ENCODE data around the gene MCOLN2.
A peak's percentile ranks its signal among the peaks of the same experiment; 100 is the strongest.

MCOLN2 gene

DNA sequence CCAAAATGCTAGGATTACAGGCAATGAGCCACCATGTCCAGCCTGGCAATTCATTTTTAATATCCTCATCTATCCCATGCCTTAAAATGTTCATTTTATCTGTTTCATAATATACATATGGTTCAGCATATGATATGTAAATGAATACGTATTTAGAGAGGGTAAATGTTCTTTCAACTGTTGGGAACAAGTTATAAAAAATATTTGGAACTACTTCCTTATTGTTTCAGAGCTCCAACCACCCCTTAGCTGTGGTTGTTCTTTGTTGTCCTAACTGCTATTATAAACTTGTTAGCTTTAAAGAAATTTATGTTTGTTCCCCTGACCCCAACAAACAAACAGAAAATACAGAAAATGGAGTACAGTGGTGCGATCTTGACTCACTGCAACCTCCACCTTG lies 14.5 kb downstream of the MCOLN2 start:
- DNase-seq, result no peak

DNA sequence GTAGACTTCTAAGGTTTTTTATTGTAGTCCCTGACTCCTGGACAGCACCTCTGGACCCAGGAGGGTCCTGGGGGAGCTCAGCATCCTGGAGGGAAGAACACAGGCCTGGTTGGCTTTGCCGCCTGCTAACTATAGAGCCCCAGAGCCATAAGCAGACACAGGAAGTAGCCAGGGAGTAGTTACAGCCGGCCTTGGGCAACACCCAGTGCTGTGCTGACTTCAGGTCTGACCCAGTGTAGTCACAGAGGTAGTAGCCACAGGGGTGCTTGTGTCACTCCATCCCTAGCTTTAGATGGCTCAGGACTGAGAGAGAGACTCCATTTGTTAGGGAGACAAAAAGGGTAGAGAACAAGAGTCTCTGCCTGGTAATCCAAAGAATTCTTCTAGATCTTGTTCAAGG lies 21.9 kb downstream of the MCOLN2 start:
- no peak for DNase-seq

DNA sequence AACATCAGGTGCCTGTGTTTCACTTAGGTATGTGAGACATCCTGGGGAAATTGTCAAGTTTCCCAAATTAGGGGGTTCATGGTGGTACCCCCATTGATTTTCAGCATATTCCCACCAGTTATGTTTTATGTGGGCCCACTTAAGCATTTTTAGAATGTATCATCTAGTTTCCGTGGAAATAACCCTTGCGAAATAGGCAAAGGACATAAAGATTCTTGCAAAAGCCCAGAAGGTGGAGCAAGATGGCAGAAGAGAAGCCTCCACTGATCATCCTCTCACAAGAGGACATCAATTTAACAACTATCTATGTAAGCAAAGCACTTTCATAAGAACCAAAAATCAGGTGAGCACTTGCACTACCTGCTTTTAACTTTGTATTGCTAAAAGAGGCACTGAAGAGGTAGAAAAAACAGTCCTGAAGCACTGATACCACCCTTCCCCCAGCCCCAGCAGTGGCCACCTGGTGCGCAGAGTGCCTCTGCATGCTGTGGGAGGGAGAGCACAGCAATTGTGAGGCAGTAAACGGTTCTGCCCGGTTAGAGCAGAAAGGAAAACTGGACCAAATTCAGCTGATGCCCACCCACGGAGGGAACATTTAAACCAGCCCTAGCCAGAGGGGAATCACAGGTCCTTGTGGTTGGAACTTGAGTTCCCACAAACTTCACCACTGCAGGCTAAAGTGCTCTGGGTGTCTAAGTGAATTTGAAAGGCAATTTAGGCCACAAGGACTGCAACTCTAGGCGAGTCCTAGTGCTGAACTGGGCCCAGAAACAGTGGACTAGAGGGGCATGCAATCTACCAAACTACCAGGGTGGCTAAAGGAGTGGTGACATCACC lies 23.2 kb downstream of the MCOLN2 start:
- no peak for DNase-seq

DNA sequence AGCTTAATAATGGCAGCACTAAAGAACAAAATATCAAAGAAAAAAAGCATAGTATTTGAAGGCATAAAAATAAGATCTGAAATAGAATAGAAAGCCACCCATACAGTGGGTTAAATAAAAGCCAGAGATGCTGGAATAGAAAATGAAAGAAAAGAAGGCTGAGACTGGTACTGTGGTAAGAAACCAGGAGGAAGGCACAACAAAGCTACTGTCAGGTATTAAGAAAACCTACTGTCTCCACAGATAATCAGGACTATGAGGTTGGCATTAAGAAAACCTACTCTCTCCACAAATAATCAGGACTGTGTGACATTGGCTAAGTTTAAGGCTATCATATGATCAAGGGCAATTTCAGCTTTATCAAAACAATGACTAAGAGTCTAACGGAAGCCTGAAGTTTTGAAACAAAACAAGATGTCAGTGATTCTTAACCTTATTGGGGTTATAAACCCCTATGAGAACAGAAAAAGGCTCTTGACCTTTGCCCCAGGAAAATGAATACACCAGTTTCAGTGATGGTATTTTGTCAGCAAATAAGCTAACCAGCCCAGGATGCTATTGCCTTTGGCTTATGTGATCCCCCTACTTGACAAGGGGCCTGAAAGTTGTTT lies 24.4 kb downstream of the MCOLN2 start:
- DNase-seq, result no peak

DNA sequence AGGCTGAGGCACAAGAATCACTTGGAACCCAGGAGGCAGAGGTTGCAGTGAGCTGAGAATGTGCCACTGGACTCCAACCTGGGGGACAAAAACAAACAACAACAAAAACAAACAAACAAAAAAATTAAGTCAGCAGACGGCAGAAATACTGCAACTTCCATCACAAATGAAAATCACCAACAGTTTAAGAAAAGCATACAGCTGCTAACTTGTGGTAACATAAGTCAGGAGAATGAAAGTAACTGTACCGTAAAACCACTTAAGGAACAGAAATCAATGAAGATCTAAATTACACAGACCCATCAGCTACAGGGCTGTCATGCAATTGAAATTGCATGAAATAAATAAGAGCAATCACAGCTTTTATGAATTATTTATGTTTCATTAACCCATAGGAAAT lies 25.0 kb downstream of the MCOLN2 start:
- DNase-seq, result no peak

DNA sequence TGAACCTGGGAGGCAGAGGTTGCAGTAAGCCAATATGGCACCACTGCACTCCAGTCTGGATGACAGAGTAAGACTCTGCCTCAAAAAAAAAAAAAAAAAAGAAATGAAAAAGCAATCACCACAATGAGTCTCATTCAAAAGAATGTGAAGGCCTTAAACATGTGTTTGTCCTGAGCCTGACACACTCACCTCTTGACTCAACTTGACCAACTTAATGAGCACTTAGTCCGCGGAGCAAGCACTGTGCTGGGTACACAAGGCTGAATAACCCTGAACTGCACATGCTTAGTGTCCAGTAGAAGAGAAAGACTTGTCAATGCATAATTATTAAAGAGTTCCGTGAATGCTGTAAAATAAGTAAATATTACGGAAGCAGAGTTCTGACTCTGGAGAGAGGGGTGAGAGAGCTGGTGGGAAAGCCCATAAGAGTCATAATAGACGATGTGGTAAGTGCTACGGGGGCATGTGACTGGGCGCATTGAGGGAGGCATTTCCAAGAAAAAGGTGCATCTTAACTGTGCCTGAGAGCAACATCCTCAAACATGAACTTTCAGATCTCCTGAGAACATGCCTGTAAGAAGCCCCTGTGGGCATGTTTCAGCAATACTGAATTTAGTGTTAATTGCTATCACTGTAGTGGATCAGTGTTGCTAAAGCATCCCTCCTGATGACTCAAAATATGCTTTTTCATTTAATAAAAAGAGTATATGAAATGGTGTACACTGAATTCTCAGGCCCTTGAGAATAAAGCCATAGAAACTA lies 27.2 kb downstream of the MCOLN2 start:
- DNase-seq, result no peak

DNA sequence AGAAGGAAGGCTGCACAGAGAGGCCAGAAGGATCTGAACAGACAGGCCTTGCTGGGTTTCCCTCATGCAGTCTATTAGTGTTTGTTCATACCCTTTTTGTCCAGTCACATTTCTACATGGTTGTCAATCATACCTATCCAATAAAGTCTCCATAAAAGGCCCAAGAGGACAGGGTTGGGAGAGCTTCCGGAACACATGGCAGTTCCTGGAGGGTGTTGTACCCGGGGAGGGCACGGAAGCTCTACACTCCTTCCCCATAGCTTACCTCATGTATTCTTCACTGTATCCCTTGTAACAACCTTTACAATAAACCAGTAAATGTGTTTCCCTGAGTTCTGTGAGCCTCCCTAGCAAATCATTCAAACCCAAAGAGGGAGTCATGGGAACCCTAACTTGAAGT lies 28.0 kb downstream of the MCOLN2 start:
- no peak for DNase-seq

DNA sequence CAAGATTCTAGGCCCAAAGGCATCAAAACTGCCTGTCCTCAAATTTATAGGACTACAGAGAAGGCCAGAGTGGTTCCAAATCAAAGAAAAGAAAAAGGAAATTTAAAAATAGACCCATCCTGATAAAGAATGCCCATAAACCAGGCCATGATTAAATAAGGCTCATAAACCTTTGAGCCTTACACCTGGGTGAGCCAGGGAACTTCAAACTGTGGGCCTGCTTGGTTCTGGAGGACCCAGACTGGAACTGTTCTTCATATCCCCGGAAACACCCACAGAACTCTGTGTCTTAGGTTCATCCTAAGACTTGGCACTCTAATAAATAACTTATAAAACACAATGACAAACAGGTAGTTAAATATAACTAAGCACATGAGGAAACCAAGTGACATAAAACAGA lies 28.8 kb downstream of the MCOLN2 start:
- no peak for DNase-seq

DNA sequence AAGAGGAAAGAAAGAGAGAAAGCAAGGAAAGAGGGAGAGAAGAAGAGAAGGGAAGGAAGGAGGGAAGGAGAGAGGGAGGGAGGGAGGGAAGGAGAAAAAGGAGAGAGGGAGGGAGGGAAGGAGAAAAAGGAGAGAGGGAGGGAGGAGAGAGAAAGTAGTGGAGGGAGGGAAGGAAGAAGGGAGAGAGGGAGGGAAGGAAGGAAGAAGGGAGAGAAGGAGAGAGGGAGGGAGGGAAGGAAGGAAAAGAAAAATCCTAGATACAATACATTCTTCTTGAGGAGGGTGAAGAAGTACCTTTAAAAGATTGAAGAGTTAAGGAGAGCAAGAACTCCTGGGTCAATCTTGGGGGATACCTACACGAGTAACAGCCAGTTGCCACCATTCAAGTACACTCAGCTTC lies 29.2 kb downstream of the MCOLN2 start:
- DNase-seq, result no peak

DNA sequence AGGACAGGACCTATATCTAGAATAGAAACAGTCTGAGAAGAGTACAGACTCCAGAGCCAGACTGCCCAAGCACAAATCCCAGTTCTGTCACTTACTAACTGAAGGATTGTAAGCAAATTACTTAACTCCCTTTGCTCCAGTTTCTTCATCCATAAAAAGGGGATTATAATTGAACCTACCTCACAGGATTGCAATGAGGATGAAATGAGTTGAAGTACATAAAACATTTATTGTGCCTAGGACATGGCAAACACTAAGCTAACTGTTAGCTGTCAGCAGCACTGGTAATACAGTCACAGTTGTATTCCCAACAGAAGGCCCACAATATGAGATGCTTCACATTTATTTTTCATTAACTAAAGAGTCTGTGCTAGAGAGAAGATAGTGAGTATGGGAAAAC lies 33.9 kb downstream of the MCOLN2 start:
- DNase-seq, result no peak

DNA sequence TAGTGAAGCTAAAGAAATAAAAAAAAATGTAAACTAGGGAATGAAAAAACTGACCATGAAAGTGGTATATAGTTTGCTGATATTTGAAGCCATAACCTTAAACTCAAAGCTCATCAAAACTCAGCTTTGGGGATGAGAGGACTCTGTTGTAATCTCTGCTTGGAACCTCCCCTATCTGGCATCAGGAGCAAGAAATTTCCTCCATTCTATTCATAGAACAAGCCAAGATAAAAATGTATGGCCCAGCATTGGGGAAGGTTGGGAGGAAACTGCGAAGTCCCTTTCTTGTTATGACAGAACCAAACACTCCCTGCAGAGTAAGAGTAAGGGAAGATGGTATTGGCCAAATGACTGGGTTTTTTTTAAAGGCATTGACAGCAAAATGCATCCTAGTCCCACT lies 35.6 kb downstream of the MCOLN2 start:
- DNase-seq, result no peak

DNA sequence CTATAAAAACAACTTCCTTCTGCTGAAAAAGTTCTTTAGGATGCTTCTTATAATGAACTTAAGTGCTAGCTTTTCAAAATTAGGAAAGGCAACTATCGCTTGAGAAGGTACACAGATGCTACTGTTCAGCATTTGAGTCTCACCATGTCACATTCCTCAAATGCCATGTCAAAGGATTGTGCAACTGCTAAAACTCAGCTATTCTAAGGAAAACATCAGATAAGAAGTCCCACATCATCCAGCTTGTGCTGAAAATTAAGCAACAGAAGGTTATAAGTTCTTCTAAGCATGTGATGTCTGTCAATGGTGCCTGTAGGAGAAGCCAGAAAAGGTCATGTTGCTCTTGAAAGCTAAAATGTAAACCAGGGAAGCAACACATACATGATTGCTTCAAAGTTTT lies 36.5 kb downstream of the MCOLN2 start:
- no peak for DNase-seq

DNA sequence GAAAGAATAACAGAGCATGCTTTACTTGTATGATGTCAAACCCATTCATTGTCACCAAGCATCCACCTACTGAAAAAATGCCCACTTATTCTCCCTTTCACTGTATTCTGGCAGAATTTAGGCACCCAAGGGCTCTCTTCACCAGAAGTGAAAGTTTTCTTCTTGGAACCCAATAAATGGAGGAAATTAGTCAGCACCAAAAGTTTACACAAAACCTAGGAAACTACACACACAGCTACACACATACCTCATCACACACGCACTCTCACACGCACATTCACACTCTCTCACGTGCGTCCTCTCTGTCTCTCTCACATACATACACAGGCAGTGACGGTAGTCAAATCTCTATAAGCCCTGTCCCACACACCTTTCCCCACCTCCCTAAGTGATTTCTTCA lies 37.6 kb downstream of the MCOLN2 start:
- peak in 1 of 2 experiments; percentile 16 for DNase-seq

DNA sequence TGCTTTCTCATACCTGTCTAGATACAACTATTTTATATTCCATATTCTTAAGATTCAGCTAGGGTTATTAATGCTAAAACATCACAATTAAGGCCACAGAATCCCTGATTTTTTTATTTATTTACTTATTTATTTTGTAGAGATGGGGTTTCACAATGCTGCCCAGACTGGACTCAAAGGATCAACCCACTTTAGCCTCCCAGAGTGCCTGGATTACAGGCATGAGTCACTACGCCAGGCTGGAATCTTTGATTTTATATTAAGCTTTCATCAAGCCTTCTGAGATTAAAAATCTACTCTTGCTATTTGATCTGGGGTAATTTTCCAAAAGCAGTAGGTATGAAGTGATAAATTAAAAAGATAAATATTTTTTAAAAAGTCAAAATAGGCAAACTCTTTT lies 38.9 kb downstream of the MCOLN2 start:
- no peak for DNase-seq

DNA sequence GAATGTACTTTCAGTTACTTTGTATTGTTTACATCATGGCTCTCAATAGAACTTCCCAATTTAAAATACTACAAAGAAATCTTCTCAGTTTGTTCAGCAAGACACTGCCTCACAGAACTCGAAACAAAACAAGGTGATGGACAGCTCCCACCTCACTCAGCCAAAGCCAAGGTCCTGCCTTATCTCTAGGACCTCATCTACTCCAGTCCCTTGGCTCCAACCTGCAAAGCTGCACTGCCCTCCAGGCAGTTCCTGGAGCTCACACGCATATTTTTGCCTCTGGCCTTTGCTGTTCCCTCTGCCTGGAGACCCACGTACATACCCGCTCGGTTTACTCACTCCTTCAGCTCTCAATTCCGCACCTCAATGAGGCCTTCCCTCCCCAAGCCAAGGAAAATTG lies 40.3 kb downstream of the MCOLN2 start:
- no peak for DNase-seq

DNA sequence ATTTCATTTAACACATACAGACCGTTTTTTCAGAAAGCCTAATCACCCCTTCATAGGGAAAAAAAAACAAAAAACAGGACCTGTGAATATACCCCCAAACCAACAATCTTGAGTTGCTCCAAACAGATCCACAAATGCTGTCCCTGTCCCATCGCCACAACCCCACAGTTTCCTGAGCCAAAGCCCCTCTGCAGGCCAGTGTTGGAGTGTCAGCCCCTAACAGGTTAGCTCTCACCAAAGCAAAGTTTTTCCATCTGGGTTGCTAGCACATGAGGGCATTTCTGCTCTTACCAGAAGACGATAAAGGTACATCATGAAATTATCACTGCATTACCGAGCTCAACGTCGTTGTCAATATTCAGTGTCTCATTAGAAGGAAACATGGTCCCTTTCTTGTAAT lies 40.8 kb downstream of the MCOLN2 start:
- DNase-seq, result no peak

DNA sequence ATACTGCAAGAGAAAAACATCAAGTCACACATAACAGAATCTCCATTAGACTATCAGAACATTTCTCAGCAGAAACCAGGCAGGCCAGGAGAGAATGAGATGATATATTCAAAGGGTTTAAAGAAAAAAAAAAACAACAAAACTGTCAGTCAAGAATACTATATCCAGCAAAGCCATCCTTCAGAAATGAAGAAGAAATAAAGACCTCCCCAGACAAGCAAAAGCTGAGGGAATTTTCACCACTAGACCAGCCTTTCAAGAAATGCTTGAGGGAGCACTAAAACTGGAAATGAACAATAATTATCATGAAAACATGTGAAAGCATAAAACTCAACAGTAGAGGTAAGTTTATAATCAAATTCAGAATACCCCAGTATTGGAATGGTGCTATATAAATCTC lies 47.2 kb downstream of the MCOLN2 start:
- DNase-seq, result no peak

DNA sequence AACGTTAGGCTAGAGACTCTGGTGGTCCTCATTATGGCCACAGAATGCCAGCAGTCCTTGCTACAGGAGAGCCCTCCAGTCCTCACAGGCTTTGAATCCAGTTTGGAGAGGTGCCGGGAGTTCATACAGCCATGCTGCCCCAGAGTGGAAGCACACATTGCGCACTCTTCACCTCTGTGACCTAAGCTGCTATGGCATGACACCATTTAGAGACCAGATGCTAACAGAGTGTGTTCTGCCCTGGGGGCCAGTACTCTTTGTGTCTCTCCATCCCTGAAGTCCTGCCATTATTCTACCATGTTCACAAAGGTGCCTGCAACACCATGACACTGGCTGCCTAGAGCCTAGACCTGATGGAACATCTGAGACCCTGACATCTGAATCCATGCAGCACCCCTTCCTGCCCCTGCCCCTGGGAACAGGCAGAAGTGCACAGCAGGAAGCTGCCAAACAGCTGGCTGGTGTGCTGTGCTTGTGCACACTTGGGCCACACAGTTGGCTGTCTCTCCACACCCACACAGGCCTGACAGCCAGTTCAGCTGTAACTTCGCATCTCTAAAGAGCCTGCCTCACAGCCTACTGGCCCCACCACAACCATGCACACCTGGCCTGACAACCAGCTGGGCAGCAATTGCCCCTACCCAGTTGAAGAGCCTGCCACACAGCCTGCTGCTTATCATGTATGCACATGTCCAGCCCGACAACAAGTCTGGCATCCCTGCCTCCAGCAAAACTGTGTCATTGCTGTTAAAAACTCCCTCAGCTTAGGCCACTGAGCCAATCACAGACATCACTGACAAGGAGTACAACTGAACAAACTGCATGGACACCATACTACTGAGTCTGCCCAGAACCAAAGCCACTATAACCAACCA lies 49.1 kb downstream of the MCOLN2 start:
- DNase-seq, result no peak

DNA sequence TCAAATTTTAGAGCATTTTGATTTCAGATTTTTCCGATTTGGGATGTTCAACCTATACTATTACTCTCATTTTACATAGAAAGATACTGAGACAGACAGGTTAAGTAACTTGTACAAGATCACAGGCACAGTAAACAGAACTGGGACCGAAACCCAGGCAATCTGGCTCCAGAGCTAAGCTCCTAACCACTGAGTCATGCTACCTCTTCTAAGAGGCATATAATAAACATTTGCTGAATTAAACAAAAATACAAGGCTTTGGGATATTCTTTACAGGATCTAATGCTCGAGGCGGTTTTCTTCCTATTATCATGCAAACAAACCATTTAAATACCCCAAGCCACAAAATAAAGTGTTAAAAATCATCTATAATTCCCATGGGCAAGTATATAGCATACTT lies 50.3 kb downstream of the MCOLN2 start:
- DNase-seq, result no peak

DNA sequence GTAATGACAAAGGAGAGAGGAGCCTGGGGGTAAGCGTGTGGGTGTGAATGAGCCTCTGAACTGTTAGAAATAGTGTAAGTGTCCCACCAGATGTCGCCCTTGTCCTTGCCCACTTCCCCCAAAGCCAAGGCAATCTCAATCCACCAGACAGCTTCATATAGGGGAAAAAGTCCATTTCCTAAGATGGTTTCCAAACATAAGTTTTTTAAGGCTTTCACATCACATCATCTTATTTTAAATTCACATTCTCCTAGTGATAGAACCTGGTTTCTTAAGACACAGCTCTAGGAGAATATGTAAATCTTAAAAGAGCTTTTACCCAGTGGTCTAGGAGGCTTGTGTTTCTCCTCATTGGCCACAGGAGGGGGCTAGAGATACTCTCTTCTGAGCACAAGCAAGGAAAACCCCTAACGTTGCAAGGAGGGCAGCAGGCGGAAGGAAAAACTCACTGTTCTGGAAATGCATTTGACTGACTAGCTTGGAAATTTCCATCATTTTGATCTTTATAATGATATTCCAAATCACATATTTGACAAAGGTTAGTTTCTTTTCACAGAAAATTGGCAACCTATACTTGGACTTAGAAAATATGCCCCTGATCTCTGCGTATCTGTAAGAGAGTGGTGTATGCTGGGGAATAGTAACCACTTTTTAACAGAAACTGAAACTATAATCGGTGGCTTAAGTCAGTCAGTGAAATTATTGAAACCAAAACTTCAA lies 52.0 kb downstream of the MCOLN2 start:
- DNase-seq, result peak; percentile 53 to 63

DNA sequence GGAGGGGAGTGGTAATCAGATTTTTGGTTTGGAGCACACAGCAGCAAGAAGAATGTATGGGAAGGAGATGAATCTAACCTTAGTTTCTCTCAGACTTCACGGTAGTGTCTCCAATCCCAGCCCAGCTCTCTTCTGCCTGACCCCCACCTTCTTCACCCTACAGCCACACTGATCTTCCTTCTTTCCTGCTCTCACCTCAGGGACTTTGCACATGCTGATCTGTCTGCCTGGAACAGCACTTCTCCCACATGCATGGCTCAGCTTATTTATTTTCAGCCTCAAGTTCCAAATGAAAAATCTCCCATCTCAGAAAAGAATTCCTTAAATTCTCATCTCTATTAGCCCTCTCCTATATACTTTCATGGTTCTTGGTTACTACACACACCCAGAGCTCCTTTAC lies 55.1 kb downstream of the MCOLN2 start:
- DNase-seq, result no peak

DNA sequence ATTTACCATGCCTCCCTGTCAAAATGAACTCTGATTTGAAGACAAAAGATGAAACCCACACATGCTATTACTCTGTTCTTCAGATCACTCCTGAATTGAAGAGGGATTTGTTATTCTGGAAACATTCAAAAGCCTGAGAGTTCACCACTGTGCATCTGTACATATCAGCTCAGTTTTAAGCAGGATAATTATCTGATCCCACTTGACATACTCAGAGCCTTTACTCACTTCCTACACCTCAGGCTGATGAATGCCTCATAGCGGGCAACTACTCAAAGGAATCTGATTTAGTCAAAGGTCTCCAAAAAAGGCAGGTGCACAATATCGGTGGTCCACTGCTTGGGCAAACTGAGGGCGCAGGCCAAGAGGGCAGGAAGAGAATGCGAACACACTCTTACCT lies 56.4 kb downstream of the MCOLN2 start:
- no peak for DNase-seq
